Occipital lobe (tissue), 2 donors: ENCODE data around the gene ZFP28. TPM values are rescaled to one million over a fixed set of nuclear protein-coding genes. Genes with fewer than 3 reads are reported as not detected.

ENCODE experiments used
- DNase-seq: peaks from one replicate; lab custom pipeline; 2025; lab: John Stamatoyannopoulos, UW
- total RNA-seq: library from RNA; depleted of rRNA; stranded (reverse); fragments of >200 nt; gene quantifications from one replicate; pipeline ENCODE4 v1.2.3, GENCODE V29; 2014

The ZFP28 gene
- total RNA-seq = 45.4 TPM

DNA sequence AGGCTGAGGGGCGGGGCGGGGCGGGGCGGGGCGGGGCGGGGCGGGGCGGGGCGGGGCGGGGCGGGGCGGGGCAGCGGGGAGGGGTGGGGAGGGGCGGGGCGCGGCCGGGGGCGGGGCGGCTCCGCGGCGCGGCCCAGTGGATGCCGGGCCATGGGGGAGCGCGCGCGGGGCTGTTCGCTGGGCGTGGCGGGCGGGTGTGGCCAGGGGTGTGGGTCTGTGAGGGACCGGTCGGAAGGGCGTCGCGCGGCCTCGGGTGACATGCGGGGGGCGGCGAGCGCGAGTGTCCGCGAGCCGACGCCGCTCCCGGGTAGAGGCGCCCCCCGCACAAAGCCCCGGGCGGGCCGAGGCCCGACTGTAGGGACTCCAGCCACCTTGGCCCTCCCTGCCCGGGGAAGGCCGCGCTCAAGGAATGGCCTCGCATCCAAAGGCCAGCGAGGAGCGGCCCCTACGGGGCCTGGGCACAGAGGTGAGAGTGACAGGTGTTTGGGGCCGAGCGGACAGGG, at the start of gene ZFP28:
Gene ZFP28 (plus strand): TSS at position 188 of the 503 bp plus-strand sequence. CDS start 71 bp downstream, at position 259.
- no peak for DNase-seq

DNA sequence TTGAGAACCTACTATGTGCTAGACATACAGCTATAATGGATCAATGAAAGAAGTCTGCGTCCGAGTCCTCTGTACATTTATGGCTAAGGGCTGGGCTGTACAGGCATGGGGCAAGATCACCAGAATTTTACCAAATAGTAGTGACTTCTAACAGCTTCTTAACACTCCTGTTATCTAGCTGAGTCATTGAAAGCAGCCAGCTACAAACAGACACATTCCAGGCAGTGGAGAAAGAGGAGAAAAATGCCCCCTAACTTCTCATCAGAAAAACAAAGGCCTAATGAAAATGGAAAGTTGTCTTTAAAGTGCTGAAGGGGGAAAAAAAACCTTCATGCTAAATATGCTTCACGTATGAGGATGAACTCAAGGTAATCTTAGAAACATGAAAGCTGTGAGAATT, 47.3 kb upstream of the ZFP28 start:
- no peak for DNase-seq

DNA sequence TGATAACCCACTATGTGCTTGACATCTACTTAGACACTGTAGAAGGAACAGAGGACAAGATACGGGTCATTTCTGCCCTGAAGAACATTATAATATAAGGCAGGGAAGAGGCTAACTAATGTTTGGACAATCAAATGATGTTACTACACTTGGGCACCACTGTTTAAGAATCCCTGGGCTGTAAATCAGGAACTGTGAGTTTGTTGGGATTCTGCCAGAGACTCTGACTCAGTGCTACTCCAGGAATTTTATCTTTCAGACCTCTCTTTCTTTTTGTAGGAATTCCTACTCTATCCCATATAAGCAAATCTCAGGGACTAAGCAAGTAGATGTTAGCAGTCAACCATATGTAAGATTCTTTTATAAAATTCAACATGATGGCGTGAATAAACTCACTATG, 34.2 kb upstream of the ZFP28 start:
- no peak for DNase-seq

GRCh38 chr19:56507446-56508289, 31.1 kb upstream of the ZFP28 start, which contains the start of gene ZNF471:
Gene ZNF471 (plus strand): TSS chr19:56507855. CDS start chr19:56511572, 3,717 bp downstream.
- peak; percentile 97 for DNase-seq

DNA sequence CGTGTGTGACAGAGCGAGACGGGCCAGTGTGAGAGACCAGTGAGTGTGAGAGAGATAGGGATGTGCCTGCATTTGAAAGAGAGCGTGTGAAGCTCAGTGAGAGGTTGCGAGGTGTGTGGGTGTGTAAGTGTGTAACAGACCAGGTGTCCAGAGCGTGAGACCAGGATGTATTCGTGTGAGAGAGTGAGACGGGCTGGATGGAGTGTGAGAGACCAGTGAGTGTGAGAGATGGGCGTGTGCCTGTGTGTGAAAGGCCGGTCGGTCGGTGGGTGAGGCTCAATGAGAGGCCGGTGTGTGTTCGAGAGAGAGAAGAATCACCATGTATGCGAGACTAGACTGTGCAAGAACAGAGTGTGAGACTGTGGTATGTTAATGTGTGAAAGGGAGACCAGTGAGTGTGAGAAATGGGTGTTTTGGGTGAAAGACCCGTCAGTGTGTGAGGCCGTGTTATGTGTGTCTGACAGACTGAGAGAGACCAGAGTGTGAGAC, 30.4 kb upstream of the ZFP28 start:
- peak; percentile 20 for DNase-seq

GRCh38 chr19:56525214-56525860, 13.4 kb upstream of the ZFP28 start:
- DNase-seq = no peak

- DNase-seq = no peak
These were observed 1.3 kb upstream of the ZFP28 start for GRCh38 chr19:56537442-56537841.

- peak; percentile 91 for DNase-seq
These were observed 441 bp upstream of the ZFP28 start for GRCh38 chr19:56538254-56538760.

GRCh38 chr19:56543776-56544175, 5.0 kb downstream of the ZFP28 start:
- no peak for DNase-seq

GRCh38 chr19:56547535-56547934, 8.8 kb downstream of the ZFP28 start:
- no peak for DNase-seq

GRCh38 chr19:56554272-56554869, 15.6 kb downstream of the ZFP28 start:
- DNase-seq = no peak

DNA sequence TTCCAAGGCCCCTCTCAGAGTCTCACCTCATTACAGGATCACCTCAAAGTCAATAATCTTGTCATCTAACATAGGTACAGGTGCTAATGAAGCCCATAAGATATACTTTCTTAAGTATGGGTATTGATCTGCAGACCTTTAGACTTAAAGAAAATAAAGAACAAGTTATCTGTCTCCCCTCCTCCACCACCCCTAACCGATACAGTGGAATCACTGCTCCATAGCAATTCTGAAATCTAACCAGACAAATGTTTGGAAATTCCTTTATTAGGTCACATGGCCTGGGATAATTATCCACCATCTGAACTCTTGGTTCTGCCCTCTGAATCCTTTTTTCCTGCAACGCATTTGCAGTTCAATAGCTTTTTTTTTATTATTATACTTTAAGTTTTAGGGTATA, 24.0 kb downstream of the ZFP28 start:
- no peak for DNase-seq

- peak; percentile 50 for DNase-seq
These were observed 28.1 kb downstream of the ZFP28 start for GRCh38 chr19:56566904-56567273.

DNA sequence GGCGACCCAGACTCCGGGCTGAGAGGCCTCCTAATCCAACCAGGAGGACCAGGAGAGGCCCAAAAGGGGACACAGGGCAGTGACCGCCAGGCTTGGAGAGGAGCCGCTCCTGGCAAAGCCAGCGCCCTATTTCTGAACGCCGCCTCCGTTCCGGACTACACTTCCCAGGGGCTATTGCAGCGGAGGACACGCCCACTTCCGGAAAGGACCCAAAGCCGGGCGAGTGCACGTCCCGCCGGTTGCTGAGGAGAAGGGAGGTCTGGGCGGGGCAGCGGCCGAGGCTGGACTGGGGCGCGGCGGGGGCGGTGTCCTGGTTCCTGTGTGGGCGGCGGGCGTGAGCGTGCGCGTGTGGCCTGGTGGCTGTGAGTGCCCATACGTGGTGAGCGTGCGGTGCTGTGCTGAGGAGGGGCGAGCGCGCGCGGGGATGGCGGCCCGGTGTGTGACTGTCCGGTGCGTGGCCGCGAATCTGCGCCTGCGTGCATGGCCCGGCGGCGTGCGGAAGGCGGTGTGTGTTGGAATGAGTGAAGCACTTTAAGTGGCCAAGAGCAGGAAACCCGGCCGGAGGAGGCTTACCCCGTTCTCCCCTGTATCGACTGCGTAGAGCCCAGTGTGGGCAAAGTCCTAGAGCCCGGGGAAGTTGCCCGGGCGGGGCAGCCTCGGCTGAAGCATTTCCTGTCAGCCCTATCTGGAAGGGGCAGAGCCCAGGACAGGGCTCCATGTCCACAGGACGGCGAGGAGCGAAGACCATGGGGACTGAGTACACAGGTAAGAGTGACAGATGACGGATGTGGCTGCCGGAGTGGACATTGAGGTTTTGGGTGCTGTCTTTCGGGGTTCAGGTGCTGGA, 28.7 kb downstream of the ZFP28 start, which contains the start of gene ZNF470:
Gene ZNF470 (plus strand): TSS at position 195 of the 847 bp plus-strand sequence. CDS start 2,844 bp downstream, outside the sequence.
- peak; percentile 91 for DNase-seq

GRCh38 chr19:56572589-56572988, 33.8 kb downstream of the ZFP28 start:
- no peak for DNase-seq

DNA sequence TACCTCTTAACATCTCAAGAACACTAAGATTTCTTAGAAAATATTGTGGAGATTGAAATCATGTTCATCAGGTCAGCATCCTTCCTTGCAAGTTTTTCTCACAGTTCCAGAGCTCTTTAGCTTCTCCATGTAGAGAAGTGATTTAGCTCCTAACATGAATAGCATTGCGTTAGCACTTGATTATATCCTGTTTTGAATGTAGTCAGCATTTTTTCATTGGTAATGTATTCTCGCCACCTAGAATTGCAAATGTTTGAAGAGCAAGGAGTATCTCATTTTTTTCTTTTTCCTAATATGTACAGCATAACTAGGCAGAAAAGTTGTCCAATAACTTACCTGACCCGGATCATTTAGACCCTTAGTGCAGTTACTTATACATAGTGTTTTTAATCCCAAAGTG, 35.2 kb downstream of the ZFP28 start:
- no peak for DNase-seq

DNA sequence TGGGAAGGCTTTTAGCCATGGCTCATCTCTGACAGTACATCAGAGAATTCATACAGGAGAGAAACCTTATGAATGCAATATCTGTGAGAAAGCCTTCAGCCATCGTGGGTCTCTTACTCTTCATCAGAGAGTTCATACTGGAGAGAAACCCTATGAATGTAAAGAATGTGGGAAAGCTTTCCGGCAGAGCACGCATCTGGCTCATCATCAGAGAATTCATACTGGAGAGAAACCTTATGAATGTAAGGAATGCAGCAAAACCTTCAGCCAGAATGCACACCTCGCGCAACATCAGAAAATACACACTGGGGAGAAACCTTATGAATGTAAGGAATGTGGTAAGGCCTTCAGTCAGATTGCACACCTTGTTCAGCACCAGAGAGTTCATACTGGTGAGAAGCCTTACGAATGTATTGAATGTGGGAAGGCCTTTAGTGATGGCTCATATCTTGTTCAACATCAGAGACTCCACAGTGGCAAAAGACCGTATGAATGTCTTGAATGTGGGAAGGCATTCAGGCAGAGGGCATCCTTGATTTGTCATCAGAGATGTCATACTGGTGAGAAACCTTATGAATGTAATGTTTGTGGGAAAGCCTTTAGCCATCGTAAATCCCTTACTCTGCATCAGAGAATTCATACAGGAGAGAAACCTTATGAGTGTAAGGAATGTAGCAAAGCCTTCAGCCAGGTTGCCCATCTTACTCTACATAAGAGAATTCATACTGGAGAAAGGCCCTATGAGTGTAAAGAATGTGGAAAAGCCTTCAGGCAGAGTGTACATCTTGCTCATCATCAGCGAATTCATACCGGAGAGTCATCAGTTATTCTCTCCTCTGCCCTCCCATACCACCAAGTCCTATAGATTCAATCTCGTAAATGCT, 39.2 kb downstream of the ZFP28 start:
- no peak for DNase-seq

DNA sequence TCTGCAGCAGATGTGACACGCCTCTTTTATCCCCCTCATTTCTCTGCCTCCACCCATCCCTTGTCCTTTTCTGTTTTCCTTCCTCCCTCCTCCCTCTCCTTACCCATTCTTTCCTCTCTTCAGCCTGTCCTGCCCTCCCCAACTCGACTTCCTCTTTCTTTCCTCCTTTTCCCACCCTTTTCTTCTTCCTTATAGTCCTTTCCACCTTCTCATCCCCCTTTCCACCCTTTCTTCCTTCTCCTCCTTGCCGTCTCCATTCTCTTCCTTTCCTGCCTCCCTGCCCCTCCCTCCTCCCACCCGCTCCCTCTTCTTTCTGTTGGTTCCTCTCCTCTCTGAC, 55.7 kb downstream of the ZFP28 start:
- DNase-seq = no peak

GRCh38 chr19:56594783-56595547, 56.2 kb downstream of the ZFP28 start, which contains the start of gene ZNF71:
Gene ZNF71 (plus strand): TSS chr19:56595302. CDS start chr19:56601559, 6,257 bp downstream.
- DNase-seq = peak; percentile 85
